Activated CD4-positive, alpha-beta T cell treated with anti-CD3 and anti-CD28 coated beads, Interleukin-10, Interleukin-2, amounts not matched to agents 100 ng/mL and 50 ng/mL, durations not matched to agents 16 hours and 8 hours (primary cell): ENCODE results near the gene IMPG2.

Experiments used
- DNase-seq: peaks from one replicate; pipeline ENCODE4 v3.0.0-alpha.2; 2020

IMPG2 gene

GRCh38 chr3:101230618-101231017 is 89.8 kb downstream of the IMPG2 start:
- DNase-seq, result no peak

- DNase-seq, result no peak
Observed at GRCh38 chr3:101229681-101230080, 90.7 kb downstream of the IMPG2 start.

- DNase-seq, result no peak
Observed at GRCh38 chr3:101228441-101228840, 91.9 kb downstream of the IMPG2 start.

GRCh38 chr3:101224739-101225138 is 95.6 kb downstream of the IMPG2 start:
- no peak for DNase-seq

DNA sequence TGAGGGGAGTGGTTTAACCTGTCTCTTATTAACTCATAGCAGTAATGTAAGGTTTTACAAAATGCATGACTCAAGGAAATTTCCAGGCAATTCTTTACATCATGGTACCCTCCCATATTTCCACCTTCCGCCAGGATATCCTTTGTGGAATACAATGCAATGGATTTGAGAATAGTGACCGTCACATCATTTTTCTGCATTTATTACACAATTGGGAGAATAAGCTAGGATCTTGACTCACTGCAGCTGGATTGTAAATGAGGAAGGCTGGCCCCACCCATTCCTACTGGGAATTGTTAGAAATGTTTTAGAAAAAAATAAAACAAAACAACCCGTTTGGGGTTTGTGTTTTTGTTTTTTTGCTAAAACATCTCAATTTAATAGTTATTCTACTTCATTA is 97.4 kb downstream of the IMPG2 start:
- DNase-seq, result no peak

DNA sequence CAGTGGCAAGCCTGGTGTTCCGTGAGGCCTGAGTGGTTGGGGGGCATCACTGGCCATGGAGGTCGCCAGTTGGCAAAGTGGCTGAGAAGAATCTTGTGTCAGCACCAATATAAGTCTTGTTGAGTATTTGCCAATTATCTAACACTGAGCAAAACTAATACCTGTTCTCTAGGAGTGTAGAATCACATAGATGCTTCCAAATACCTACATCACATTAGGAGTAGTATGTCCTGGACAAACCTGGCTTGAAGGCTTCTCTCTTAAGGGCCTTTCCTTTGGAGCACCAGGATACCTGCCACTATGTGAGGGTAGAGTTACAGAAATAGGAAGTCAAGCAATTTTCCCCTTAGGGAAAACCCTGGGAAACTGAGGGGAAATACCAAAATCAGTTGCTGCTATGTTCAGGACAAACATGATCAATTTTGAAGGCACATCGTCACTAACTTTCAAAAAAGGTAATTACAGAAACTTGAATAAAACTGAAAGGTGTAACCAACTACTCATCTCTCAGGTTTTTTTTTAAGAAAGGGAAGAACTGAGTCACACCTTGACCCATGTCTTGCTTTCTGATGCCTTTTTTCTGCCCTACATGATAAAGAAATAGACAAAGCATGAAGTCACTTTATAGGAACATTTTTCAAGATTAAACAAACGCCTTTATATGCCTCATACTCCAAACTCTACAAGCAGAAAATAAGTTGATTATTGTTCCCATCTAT is 100.4 kb downstream of the IMPG2 start:
- peak; percentile 10 for DNase-seq

- no peak for DNase-seq
Observed at GRCh38 chr3:101217472-101218245, 102.7 kb downstream of the IMPG2 start.

- DNase-seq, result no peak
Observed at GRCh38 chr3:101216710-101217465, 103.5 kb downstream of the IMPG2 start.

- no peak for DNase-seq
Observed at GRCh38 chr3:101212730-101213129, 107.6 kb downstream of the IMPG2 start.

- DNase-seq, result no peak
Observed at GRCh38 chr3:101204246-101204645, 116.1 kb downstream of the IMPG2 start.

- no peak for DNase-seq
Observed at GRCh38 chr3:101203411-101203810, 117.0 kb downstream of the IMPG2 start.

DNA sequence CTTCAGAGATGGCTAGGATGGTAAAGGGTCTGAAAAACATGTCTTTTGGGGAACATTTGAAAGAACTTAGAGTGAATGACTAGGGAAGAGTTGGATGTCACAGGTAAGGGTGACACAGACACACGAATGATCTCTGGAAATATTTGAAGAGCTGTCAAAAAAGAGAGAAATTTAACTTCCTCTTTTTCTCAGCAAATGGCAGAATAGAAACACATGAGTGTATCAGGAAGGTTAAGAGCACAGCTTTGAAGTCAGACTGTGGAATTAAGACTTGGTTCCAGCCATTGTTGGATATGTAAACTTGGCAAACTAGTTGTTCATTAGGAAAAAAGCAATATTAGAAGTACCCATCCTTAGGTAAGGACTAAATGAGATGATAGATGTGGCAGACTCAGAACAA is 117.7 kb downstream of the IMPG2 start:
- no peak for DNase-seq

DNA sequence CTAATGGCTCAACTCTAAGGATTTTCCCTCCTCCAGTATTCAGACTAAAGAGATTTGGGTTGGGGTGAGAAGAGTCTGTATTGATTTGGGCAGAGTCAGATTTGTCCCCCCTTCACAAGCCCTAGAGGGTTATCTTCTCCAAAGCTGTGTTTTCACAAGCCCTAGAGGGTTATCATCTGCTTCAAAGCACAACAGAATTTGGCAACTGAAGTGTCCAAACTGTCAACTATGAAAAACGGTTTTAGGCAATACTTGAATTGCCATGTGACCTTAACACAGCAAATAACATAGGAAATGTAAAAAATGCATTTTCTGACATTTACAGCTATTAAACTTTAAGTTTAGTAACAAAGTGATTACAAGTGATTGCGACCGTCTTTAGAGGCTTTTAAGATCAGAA is 119.9 kb downstream of the IMPG2 start:
- DNase-seq, result no peak

GRCh38 chr3:101195951-101196713 is 124.2 kb downstream of the IMPG2 start:
- DNase-seq, result peak; percentile 16

DNA sequence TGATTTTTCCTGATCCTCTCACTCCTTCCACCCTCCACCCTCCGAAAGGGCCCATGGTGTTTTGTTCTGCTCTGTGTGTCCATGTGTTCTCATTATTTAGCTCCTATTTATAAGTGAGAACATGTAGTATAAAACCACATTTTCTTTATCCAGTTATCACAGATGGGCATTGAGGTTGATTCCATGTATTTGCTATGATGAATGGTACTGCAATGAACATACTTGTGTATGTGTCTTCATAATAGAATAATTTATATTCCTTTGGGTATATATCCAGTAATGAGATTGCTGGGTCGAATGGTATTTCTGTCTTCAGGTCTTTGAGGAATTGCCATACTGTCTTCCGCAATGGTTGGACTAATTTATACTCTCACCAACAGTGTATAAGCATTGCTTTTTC is 126.0 kb downstream of the IMPG2 start:
- DNase-seq, result no peak

GRCh38 chr3:101193957-101194356 is 126.4 kb downstream of the IMPG2 start:
- DNase-seq, result no peak

GRCh38 chr3:101189796-101190195 is 130.6 kb downstream of the IMPG2 start:
- DNase-seq, result no peak

DNA sequence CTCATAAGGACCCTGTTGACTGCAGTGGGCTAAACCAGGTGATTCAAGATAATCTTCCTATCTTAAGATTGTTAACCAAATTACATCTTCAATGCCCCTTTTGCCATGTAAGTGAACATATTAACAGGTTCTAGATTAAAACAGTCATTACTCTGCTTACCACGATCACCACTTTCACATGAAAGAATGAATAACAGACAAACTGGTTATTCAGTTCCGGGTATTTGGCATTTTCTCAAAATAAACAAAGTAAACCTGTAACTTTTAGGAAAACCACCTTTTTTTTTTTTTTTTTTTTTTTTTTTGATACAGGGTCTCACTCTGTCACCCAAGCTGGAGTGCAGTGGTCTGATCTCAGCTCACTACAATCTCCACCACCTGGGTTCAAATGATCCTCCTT is 131.2 kb downstream of the IMPG2 start:
- DNase-seq, result no peak

- no peak for DNase-seq
Observed at GRCh38 chr3:101185341-101185740, 135.0 kb downstream of the IMPG2 start.

GRCh38 chr3:101184111-101184510 is 136.3 kb downstream of the IMPG2 start:
- DNase-seq, result no peak

DNA sequence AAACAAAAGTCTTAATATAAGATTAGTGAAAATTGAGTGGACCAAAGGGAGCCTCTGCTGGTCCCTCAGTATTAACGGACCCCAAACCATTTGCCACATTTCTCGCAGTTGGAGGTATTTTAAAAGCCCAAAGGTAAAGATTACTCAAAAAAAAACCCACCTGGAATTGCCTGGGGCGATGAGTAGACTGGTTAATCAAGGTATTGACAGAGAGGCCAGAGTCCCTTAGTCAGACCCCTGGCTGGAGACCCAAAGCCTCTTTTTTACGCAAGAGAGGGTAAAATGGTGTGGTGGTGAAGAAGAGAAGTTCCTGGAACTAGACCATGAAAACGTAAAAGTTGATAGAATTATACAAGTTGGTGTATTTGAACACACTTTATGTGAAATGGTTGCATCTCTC is 137.2 kb downstream of the IMPG2 start:
- no peak for DNase-seq

GRCh38 chr3:101182734-101183133 is 137.6 kb downstream of the IMPG2 start:
- no peak for DNase-seq

DNA sequence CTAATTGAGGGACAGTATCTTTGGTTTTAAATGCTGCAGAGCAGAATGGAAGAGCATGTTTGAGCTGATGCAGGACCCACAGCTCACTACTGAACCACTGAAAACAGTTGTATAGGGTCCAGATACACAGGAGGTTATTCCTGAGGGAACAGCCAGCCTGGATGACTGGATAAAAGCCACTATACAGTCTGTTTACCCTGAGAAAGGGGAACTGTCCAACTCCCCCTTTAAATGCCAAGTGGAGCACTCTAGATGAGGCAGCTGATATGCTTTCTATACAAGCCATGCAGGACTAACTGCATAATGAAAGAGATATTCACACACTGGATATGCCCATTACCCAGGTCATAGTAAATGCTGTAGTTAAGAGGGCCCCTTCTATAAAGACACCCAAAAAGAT is 138.6 kb downstream of the IMPG2 start:
- no peak for DNase-seq
